Measurements from ENCODE around the gene TMEM43. TPM values are rescaled to one million over a fixed set of nuclear protein-coding genes. Genes with fewer than 3 reads are reported as not detected.

Gene TMEM43
- total RNA-seq, 6 experiments from 2014 or later, result 73.3 to 90.8 (median 80.7) TPM

DNA sequence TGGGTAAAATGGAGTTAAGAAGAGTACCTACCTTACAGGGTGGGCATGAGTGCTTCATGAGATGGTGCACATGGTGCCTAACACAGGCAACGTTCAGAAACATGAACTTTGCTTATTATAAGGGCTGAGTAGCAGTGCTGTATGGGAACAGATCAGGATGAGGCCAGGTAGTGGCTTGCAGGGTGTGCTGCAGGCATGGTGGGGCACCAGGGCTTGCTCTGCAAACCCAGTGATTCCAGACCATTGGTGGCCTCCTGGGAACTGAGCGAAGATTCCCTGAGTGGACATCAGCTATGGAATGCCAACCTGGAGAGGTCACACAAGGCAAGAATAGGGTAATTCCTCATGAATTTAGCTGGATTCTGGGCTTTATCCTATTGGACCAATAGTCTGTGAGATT is 15.8 kb downstream of the TMEM43 start:
- Mint-ChIP-seq H3K4me3 (no peak overlapping the region), H3K4me1 (ENCODE audit: low read depth) (peaks cover 70% of the 10 kb centered on the region), H3K36me3 (ENCODE audit: low read depth) (peaks cover 39% of the 10 kb centered on the region), H3K27me3 (ENCODE audit: insufficient read depth) (peaks cover 6% of the 10 kb centered on the region), H3K9me3 (no peaks in the 10 kb centered on the region), H3K27ac (peak overlapping the region; percentile 58)
- TF ChIP-seq, protein P1, sequence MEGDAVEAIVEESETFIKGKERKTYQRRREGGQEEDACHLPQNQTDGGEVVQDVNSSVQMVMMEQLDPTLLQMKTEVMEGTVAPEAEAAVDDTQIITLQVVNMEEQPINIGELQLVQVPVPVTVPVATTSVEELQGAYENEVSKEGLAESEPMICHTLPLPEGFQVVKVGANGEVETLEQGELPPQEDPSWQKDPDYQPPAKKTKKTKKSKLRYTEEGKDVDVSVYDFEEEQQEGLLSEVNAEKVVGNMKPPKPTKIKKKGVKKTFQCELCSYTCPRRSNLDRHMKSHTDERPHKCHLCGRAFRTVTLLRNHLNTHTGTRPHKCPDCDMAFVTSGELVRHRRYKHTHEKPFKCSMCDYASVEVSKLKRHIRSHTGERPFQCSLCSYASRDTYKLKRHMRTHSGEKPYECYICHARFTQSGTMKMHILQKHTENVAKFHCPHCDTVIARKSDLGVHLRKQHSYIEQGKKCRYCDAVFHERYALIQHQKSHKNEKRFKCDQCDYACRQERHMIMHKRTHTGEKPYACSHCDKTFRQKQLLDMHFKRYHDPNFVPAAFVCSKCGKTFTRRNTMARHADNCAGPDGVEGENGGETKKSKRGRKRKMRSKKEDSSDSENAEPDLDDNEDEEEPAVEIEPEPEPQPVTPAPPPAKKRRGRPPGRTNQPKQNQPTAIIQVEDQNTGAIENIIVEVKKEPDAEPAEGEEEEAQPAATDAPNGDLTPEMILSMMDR (IDR thresholded peaks at IDR 0.05), result no peak
- no peak for DNase-seq

DNA sequence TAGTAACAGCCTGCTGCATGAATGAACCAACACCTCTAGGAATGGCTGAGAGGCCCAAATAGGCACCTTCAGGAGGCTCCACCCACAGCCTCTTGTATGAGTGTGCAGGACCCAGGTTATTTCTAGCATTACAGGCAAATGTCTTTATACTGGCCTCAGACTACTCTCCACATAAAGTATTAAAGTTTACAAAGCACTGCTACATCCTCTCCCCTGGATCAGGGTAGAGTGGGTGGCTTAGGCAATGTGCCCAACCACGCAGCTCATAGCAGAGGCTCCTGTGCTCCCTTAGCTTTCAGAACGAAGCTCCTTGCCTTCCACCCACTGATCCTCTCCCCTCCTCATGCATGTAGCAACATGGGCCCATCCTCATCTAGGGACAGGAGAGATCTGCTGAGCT is 16.3 kb downstream of the TMEM43 start:
- DNase-seq, result no peak

DNA sequence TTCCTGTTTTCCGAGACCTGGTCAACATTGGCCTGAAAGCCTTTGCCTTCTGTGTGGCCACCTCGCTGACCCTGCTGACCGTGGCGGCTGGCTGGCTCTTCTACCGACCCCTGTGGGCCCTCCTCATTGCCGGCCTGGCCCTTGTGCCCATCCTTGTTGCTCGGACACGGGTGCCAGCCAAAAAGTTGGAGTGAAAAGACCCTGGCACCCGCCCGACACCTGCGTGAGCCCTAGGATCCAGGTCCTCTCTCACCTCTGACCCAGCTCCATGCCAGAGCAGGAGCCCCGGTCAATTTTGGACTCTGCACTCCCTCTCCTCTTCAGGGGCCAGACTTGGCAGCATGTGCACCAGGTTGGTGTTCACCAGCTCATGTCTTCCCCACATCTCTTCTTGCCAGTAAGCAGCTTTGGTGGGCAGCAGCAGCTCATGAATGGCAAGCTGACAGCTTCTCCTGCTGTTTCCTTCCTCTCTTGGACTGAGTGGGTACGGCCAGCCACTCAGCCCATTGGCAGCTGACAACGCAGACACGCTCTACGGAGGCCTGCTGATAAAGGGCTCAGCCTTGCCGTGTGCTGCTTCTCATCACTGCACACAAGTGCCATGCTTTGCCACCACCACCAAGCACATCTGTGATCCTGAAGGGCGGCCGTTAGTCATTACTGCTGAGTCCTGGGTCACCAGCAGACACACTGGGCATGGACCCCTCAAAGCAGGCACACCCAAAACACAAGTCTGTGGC is 16.9 kb downstream of the TMEM43 start:
- H3K4me3 Mint-ChIP-seq, result peak overlapping the region; percentile 84; the same call in 1 of the 2 replicates
- H3K27ac Mint-ChIP-seq, result peak overlapping the region; percentile 99
- H3K36me3 Mint-ChIP-seq (ENCODE audit: low read depth), result peaks cover 41% of the 10 kb centered on the region
- peaks cover 6% of the 10 kb centered on the region for H3K27me3 Mint-ChIP-seq (ENCODE audit: insufficient read depth)
- TF ChIP-seq, protein P1 (IDR thresholded peaks at IDR 0.05), result no peak
- peaks cover 70% of the 10 kb centered on the region for H3K4me1 Mint-ChIP-seq (ENCODE audit: low read depth)
- H3K9me3 Mint-ChIP-seq, result no peaks in the 10 kb centered on the region
- no peak for DNase-seq

More for the DNA sequence above, 16.3 kb downstream of the TMEM43 start:
- H3K9me3 Mint-ChIP-seq, result no peaks in the 10 kb centered on the region
- TF ChIP-seq, protein P1 (IDR thresholded peaks at IDR 0.05), result no peak
- peaks cover 6% of the 10 kb centered on the region for H3K27me3 Mint-ChIP-seq (ENCODE audit: insufficient read depth)
- H3K4me3 Mint-ChIP-seq, result no peak overlapping the region
- peaks cover 38% of the 10 kb centered on the region for H3K36me3 Mint-ChIP-seq (ENCODE audit: low read depth)
- peak overlapping the region; percentile 99 for H3K27ac Mint-ChIP-seq
- peaks cover 70% of the 10 kb centered on the region for H3K4me1 Mint-ChIP-seq (ENCODE audit: low read depth)

DNA sequence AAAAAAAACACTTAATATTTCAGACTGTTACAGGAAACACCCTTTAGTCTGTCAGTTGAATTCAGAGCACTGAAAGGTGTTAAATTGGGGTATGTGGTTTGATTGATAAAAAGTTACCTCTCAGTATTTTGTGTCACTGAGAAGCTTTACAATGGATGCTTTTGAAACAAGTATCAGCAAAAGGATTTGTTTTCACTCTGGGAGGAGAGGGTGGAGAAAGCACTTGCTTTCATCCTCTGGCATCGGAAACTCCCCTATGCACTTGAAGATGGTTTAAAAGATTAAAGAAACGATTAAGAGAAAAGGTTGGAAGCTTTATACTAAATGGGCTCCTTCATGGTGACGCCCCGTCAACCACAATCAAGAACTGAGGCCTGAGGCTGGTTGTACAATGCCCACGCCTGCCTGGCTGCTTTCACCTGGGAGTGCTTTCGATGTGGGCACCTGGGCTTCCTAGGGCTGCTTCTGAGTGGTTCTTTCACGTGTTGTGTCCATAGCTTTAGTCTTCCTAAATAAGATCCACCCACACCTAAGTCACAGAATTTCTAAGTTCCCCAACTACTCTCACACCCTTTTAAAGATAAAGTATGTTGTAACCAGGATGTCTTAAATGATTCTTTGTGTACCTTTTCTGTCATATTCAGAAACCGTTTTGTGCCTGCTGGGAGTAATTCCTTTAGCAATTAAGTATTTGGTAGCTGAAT is 17.9 kb downstream of the TMEM43 start:
- Mint-ChIP-seq H3K36me3 (ENCODE audit: low read depth) (peaks cover 48% of the 10 kb centered on the region), H3K9me3 (no peaks in the 10 kb centered on the region), H3K4me1 (ENCODE audit: low read depth) (peaks cover 72% of the 10 kb centered on the region), H3K4me3 (peak overlapping the region; percentile 84), H3K27me3 (ENCODE audit: insufficient read depth) (peaks cover 6% of the 10 kb centered on the region), H3K27ac (peak overlapping the region; percentile 99)
- DNase-seq, result no peak
- TF ChIP-seq, protein P1 (IDR thresholded peaks at IDR 0.05), result no peak

DNA sequence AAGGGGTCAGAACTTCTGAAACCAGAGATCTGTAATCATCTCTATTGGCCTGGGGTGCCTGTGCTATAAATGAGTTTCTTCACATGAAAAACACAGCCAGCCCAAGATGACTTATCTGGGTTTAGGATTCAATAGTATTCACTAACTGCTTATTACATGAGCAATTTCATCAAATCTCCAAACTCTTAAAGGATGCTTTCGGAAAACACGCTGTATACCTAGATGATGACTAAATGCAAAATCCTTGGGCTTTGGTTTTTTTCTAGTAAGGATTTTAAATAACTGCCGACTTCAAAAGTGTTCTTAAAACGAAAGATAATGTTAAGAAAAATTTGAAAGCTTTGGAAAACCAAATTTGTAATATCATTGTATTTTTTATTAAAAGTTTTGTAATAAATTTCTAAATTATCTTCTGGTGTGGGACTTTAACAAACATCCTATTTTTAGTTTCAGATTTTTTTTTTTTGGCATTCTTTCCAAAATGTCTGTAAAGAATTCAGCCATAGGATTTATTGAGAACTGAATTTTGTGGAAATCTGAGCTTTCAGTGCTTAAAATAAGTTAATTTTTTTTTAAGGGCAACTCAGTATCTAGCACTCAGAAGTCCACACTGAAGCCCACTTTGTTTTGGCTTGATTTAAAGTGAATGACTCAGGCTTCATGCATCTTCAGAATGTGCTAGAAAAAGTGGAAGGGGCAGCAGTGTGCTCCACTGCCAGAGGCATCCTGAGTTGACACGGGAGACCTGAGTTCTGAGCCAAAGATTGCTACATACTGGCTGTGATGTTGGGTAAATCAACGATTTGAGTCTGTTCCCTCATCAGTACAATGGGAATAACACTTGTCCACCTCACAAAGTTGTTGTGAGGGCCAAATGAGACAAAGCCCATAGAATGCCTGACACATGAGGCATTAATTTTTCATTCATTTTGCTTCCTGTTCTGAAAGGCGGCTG is 18.7 kb downstream of the TMEM43 start:
- TF ChIP-seq, protein P1 (IDR thresholded peaks at IDR 0.05), result no peak
- peak overlapping the region; percentile 99 for H3K27ac Mint-ChIP-seq
- peaks cover 72% of the 10 kb centered on the region for H3K4me1 Mint-ChIP-seq (ENCODE audit: low read depth)
- H3K36me3 Mint-ChIP-seq (ENCODE audit: low read depth), result peaks cover 42% of the 10 kb centered on the region
- H3K27me3 Mint-ChIP-seq (ENCODE audit: insufficient read depth), result peaks cover 6% of the 10 kb centered on the region
- DNase-seq, result peak; percentile 92
- H3K9me3 Mint-ChIP-seq, result no peaks in the 10 kb centered on the region
- peak overlapping the region; percentile 84 for H3K4me3 Mint-ChIP-seq
